ENCODE measurements around the gene IDE.
A peak's percentile ranks its signal among the peaks of the same experiment; 100 is the strongest.
"Not testable (repeated sequence)": the region's sequence is repeated elsewhere in the genome, so short reads cannot be mapped to it uniquely, and the experiment has no call there.

IDE gene

GRCh38 chr10:92430103-92430502, 143.8 kb downstream of the IDE start:
- no peak for DNase-seq (ENCODE audit: insufficient read length, low spot score)
- FAIRE-seq: no peak

GRCh38 chr10:92421550-92421949, 152.3 kb downstream of the IDE start:
- no peak for FAIRE-seq
- DNase-seq (ENCODE audit: insufficient read length, low spot score): no peak

DNA sequence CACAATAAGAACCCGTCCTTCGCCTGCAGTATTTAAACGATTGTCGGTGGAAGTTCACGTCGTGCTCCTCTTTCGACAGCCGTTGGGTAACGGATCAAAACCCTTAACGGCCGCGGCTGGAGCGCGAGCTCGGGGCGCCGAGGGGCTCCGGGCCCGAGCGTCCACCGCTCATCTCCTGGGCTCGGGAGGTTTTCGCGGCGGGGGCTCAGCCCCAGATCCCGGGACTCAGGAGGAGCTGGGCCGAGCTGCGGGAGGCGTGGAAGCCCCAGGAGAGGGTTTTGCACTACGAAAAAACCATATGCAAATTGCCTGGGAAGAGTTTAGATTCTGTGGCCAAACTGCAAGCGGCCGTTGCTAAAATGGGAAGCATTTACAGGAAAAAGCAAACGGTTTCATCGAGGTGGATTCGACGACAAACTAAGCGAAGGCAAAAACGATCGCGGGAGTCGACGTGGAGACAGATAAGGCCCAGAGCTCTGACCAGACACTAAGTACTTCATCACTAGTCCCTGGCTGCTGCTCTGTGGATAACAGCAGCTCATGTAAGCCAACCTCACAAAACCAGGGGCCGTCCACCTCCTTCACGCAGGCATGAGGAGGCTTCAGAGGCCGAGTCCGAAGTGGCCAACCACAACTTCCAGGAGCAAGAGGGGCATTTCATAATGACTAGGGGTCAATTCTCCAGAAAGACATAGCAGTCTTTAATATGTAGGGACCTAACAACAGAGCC, 153.2 kb downstream of the IDE start:
- DNase-seq (ENCODE audit: insufficient read length, low spot score) (no peak), FAIRE-seq (peak; percentile 42)

- no peak for FAIRE-seq
- no peak for DNase-seq (ENCODE audit: insufficient read length, low spot score)
Measured at GRCh38 chr10:92419740-92420545, 153.9 kb downstream of the IDE start.

DNA sequence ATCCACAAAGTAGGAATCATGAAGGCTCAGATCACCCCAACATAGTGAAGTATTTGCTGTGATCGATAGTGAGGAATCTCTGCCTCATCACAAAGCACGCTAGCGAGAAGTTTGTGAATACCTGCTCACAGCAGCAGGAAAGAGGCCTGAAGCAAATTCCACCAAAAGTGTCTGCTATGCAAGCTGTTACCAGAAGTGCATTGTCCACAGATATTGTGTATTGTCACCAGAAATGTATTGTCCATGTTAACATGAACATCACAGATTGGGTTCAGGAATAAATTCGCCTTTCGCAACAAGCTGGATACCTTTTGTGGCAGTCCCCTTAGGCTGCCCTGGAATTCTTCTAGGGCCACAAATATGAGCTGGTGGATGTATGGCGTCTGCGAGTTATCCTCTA, 155.0 kb downstream of the IDE start:
- FAIRE-seq (no peak), DNase-seq (ENCODE audit: insufficient read length, low spot score) (no peak)

DNA sequence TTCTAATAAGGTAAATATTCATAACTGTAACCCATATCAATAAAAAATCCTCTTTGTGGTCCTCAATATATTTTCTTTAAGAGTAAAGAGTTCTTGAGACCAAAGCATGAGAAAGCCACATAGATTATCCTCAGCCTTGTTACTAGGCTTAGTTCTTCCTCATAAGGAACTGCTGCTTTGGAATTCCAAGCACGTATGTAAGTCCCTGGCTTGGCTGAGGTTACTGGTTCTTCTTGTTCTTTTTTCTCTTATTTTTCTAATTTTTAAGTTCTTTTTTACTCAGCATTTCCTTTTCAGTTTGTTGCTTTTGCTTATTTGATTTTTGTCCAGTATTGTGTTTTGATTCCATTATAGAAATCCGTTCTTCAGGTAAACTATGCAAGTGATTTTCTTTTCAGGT, 155.7 kb downstream of the IDE start:
- FAIRE-seq (no peak), DNase-seq (ENCODE audit: insufficient read length, low spot score) (no peak)

DNA sequence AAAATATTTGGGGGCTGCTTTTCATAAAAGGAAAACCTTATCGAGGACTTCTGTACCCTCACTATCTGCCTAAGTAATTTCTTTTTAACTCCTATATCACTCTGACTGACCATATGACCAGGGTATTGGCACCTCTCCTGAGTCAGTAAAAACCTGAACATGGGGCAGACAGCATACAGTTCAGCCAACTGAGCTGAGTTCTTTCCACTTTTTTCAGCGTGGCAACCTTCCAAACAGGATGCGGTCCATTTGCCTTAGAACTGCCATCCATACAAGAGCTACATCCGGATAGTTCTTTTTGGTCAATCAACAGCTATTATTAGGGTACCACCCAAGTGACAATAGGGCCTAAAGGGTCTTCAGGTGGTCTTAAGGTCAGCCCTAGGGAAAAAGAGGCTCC, 160.4 kb downstream of the IDE start:
- no peak for FAIRE-seq
- no peak for DNase-seq (ENCODE audit: insufficient read length, low spot score)

DNA sequence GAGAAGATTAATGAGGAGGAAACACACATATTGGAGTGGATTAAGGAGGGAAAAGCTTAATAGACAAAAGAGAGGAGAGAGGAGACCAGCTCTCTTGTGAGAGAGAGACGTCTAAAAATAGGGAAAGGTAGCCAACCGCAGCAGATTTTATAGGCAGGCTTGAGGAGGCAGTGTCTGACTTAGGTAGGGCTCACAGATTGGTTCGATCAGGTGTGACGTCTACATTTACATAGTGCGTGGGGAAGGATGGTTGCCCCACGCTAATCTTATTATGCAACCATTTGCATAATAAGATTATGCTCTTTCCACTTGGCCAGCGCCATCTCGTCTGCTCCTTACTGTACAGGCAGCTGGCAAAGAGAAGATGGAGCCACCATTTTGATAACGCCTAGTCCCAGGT, 160.9 kb downstream of the IDE start:
- DNase-seq (ENCODE audit: insufficient read length, low spot score) (no peak), FAIRE-seq (no peak)

DNA sequence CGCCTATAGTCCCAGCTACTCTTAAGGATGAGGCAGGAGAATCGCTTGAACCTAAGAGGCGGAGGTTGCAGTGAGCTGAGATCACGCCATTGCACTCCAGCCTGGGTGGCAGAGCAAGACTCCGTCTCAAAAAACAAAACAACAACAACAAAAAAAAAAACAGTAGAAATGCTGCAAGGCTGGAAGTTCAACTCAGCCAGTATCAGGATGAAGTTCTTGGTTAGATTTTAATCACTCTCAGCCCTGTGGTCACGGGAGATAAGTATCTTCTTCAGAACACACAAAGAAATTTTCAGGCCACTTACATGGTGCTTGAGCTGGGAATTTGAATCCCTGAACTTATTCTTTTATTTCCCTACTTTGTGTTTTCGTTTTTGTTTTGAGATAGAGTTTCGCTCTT, 162.5 kb downstream of the IDE start:
- FAIRE-seq (no peak), DNase-seq (ENCODE audit: insufficient read length, low spot score) (no peak)

GRCh38 chr10:92410501-92410900, 163.4 kb downstream of the IDE start:
- FAIRE-seq: no peak
- DNase-seq (ENCODE audit: insufficient read length, low spot score): no peak

- FAIRE-seq: no peak
- DNase-seq (ENCODE audit: insufficient read length, low spot score): no peak
Measured at GRCh38 chr10:92408017-92408361, 165.9 kb downstream of the IDE start.

DNA sequence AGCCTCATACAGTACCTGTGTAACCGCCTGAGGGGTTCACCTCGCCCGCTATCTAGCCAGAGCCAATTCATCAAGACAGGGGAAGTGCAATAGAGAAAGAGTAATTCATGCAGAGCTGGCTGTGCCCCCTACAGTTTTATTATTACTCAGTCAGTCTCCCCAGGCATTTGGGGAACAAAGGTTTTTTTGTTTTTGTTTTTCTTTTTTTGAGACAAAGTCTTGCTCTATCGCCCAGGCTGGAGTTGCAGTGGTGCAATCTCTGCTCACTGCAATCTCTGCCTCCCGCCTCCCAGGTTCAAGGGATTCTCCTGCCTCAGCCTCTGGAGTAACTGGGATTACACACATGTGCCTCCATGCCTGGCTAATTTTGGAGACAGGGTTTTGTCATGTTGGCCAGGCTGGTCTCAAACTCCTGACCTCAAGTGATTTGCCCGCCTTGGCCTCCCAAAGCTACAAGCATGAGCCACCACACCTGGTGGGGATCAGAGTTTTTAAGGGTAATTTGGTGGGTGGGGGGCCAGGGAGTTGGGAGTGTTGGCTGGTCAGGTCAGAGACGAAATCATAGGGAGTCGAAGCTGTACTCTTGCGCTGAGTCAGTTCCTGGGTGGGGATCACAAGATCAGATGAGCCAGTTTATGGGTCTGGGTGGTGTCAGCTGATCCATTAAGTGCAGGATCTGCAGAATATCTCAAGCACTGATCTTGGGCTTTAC, 166.4 kb downstream of the IDE start:
- FAIRE-seq (no peak), DNase-seq (ENCODE audit: insufficient read length, low spot score) (no peak)

- FAIRE-seq (no peak), DNase-seq (ENCODE audit: insufficient read length, low spot score) (no peak)
Measured at GRCh38 chr10:92405419-92405924, 168.4 kb downstream of the IDE start.

GRCh38 chr10:92404612-92405418, 169.1 kb downstream of the IDE start:
- DNase-seq (ENCODE audit: insufficient read length, low spot score): no peak
- FAIRE-seq: no peak

DNA sequence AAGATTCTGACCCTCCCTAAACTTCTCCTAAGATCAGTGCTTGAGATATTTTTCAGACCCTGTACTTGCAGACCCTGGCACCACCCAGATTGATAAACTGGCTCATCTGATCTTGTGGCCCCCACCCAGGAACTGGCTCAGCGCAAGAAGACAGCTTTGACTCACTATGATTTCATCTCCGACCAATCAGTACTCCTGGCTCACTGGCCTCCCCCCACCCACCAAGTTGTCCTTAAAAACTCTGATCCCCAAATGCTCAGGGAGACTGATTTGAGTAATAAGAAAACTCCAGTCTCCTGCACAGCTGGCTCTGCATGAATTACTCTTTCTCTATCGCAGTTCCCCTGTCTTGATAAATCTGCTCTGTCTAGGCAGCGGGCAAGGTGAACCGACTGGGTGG, 171.7 kb downstream of the IDE start:
- FAIRE-seq; DNase-seq (ENCODE audit: insufficient read length, low spot score): not testable (repeated sequence)
